Neural cell (in vitro differentiated cells): Measurements from ENCODE around the gene MYL12A. TPM values are rescaled to one million over a fixed set of nuclear protein-coding genes. Genes with fewer than 3 reads are reported as not detected.

Experiments
- H2AFZ ChIP-seq: fragments of 200-600, 300-800 bp; sonication (generic), shearing (Covaris generic); 2 replicates; pipeline ENCODE4 v1.6.0; 2014; ENCODE audit warnings: low read depth, mild to moderate bottlenecking, antibody characterized with exemption, low read length, moderate library complexity
- H3F3A ChIP-seq: fragments of 200-600 bp; shearing (Covaris generic); 2 replicates; pipeline ENCODE4 v1.6.1; 2016; ENCODE audit warnings: mild to moderate bottlenecking, moderate library complexity, mixed read lengths, antibody characterized with exemption, low read length; ENCODE audit not compliant: insufficient read depth, poor library complexity, severe bottlenecking
- H3K27ac ChIP-seq: fragments of 200-600, 300-800 bp; sonication (generic), shearing (Covaris generic); 2 replicates; pipeline ENCODE4 v1.5.1; 2014; ENCODE audit warnings: mild to moderate bottlenecking, low read length, moderate library complexity
- H3K27me3 ChIP-seq: fragments of 300-800, 200-600 bp; sonication (generic), shearing (Covaris generic); 2 replicates; pipeline ENCODE4 v1.6.0; 2014; ENCODE audit warnings: mild to moderate bottlenecking, low read depth, low read length, moderate library complexity; ENCODE audit not compliant: insufficient read depth
- H3K36me3 ChIP-seq: fragments of 300-800, 200-600 bp; sonication (generic), shearing (Covaris generic); 2 replicates; pipeline ENCODE4 v1.5.1; 2014; ENCODE audit warnings: mild to moderate bottlenecking, antibody characterized with exemption, low read length, moderate library complexity; ENCODE audit not compliant: insufficient read depth
- H3K4me2 ChIP-seq: fragments of 300-800, 200-600 bp; sonication (generic), shearing (Covaris generic); 2 replicates; pipeline ENCODE4 v1.6.0; 2014; ENCODE audit warnings: mild to moderate bottlenecking, low read length
- H3K4me3 ChIP-seq: fragments of 300-800, 200-600 bp; sonication (generic), shearing (Covaris generic); 2 replicates; pipeline ENCODE4 v1.5.1; 2014; ENCODE audit warnings: mild to moderate bottlenecking, low read length, moderate library complexity
- H3K79me2 ChIP-seq: fragments of 200-600 bp; shearing (Covaris generic); replicated peaks from 2 replicates; pipeline ENCODE4 v1.6.0; 2014; ENCODE audit warnings: mild to moderate bottlenecking, low read length, moderate library complexity; ENCODE audit not compliant: insufficient read depth
- H3K9ac ChIP-seq: fragments of 300-800, 200-600 bp; sonication (generic), shearing (Covaris generic); 2 replicates; pipeline ENCODE4 v1.6.1; 2016; ENCODE audit warnings: mild to moderate bottlenecking, low read length, mixed read lengths
- H3K9me2 ChIP-seq: fragments of 200-600 bp; shearing (Covaris generic); 2 replicates; pipeline ENCODE4 v1.6.1; 2016; ENCODE audit warnings: mild to moderate bottlenecking, low read length, mixed read lengths; ENCODE audit not compliant: insufficient read depth
- H3K9me3 ChIP-seq: fragments of 200-600, 300-800 bp; sonication (generic), shearing (Covaris generic); 2 replicates; pipeline ENCODE4 v1.6.1; 2016; ENCODE audit warnings: mild to moderate bottlenecking, mixed run types, low read length, moderate library complexity, mixed read lengths
- H4K20me1 ChIP-seq: fragments of 200-600 bp; shearing (Covaris generic); 2 replicates; pipeline ENCODE4 v1.6.1; 2016; ENCODE audit warnings: mild to moderate bottlenecking, mixed run types; ENCODE audit not compliant: insufficient read depth
- EP300 ChIP-seq: fragments of 450-650 bp; conservative IDR thresholded peaks from 2 replicates; pipeline ENCODE4 v1.6.1; 2014; ENCODE audit warnings: antibody characterized with exemption, mild to moderate bottlenecking, moderate library complexity; ENCODE audit not compliant: poor library complexity, severe bottlenecking
- EZH2 ChIP-seq: fragments of 200-600, 300-800 bp; shearing (Covaris generic), sonication (generic); IDR thresholded peaks from 2 replicates; pipeline ENCODE4 v1.6.1; 2014; ENCODE audit warnings: antibody characterized with exemption, low read length, borderline replicate concordance, mild to moderate bottlenecking; ENCODE audit not compliant: insufficient read depth, poor library complexity, severe bottlenecking
- MXI1 ChIP-seq: fragments of 450-650 bp; conservative IDR thresholded peaks from 2 replicates; pipeline ENCODE4 v1.6.1; 2014; ENCODE audit warnings: antibody characterized with exemption, mild to moderate bottlenecking; ENCODE audit not compliant: poor library complexity, severe bottlenecking
- POLR2AphosphoS5 ChIP-seq: IDR thresholded peaks from 2 replicates; pipeline ENCODE4 v1.6.1; 2012
- RAD21 ChIP-seq: fragments of 450-650 bp; conservative IDR thresholded peaks from 2 replicates; pipeline ENCODE4 v1.6.1; 2014; ENCODE audit warnings: antibody characterized with exemption, mild to moderate bottlenecking, moderate library complexity
- REST ChIP-seq: IDR thresholded peaks from 2 replicates; pipeline ENCODE4 v1.6.1; 2012; ENCODE audit warnings: borderline replicate concordance
- SMC3 ChIP-seq: fragments of 450-650 bp; conservative IDR thresholded peaks from 2 replicates; pipeline ENCODE4 v1.6.1; 2014; ENCODE audit warnings: antibody characterized with exemption, mild to moderate bottlenecking, moderate library complexity; ENCODE audit not compliant: poor library complexity
- TAF1 ChIP-seq: IDR thresholded peaks from 2 replicates; pipeline ENCODE4 v1.6.1; 2012; ENCODE audit warnings: low read depth
- polyA plus RNA-seq: library from polyadenylated mRNA; depleted of rRNA; stranded (reverse); fragments of >200 nt; gene quantifications from 2 replicates; pipeline ENCODE4 v1.2.3, GENCODE V29; 2014
- TF ChIP-seq, protein P1 (sequence below): fragments of 450-650 bp; IDR thresholded peaks from 2 replicates; pipeline ENCODE4 v1.5.1; 2014; ENCODE audit warnings: antibody characterized with exemption, mild to moderate bottlenecking, moderate library complexity; ENCODE audit not compliant: poor library complexity, severe bottlenecking

The MYL12A gene
- polyA plus RNA-seq, 1 donor from 2014 or later: 62.7 TPM

- Histone ChIP-seq H3K9ac (peak overlapping the region; percentile 79), H4K20me1 (no peaks in the 10 kb centered on the region), H2AFZ (peak overlapping the region; percentile 85), H3K79me2 (peaks cover 27% of the 10 kb centered on the region), H3K9me3 (no peaks in the 10 kb centered on the region), H3K36me3 (no peaks in the 10 kb centered on the region), H3K4me2 (peak overlapping the region; percentile 98), H3K27me3 (no peaks in the 10 kb centered on the region), H3K27ac (peak overlapping the region; percentile 58), H3K4me3 (peak overlapping the region; percentile 96), H3F3A (no peaks in the 10 kb centered on the region), H3K9me2 (no peaks in the 10 kb centered on the region)
- no peak for TF ChIP-seq SMC3
- TF ChIP-seq MXI1: no peak
- TF ChIP-seq POLR2AphosphoS5: no peak
- no peak for TF ChIP-seq REST
- no peak for TF ChIP-seq RAD21
- TF ChIP-seq EP300: no peak
- TF ChIP-seq TAF1: no peak
- TF ChIP-seq, protein P1, sequence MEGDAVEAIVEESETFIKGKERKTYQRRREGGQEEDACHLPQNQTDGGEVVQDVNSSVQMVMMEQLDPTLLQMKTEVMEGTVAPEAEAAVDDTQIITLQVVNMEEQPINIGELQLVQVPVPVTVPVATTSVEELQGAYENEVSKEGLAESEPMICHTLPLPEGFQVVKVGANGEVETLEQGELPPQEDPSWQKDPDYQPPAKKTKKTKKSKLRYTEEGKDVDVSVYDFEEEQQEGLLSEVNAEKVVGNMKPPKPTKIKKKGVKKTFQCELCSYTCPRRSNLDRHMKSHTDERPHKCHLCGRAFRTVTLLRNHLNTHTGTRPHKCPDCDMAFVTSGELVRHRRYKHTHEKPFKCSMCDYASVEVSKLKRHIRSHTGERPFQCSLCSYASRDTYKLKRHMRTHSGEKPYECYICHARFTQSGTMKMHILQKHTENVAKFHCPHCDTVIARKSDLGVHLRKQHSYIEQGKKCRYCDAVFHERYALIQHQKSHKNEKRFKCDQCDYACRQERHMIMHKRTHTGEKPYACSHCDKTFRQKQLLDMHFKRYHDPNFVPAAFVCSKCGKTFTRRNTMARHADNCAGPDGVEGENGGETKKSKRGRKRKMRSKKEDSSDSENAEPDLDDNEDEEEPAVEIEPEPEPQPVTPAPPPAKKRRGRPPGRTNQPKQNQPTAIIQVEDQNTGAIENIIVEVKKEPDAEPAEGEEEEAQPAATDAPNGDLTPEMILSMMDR: no peak
- no peak for TF ChIP-seq EZH2
Observed at GRCh38 chr18:3248062-3248657, 559 bp downstream of the MYL12A start.

- H3K79me2 ChIP-seq: peaks cover 27% of the 10 kb centered on the region
- H3K27ac ChIP-seq: no peak overlapping the region
- no peaks in the 10 kb centered on the region for H4K20me1 ChIP-seq
- H3K4me3 ChIP-seq: peak overlapping the region; percentile 96
- H3K36me3 ChIP-seq: no peaks in the 10 kb centered on the region
- H3K9me3 ChIP-seq: no peaks in the 10 kb centered on the region
- H3F3A ChIP-seq: no peaks in the 10 kb centered on the region
- H2AFZ ChIP-seq: no peak overlapping the region
- H3K9me2 ChIP-seq: no peaks in the 10 kb centered on the region
- no peak for TF ChIP-seq POLR2AphosphoS5
- TF ChIP-seq REST: no peak
- TF ChIP-seq EZH2: no peak
- no peak for TF ChIP-seq TAF1
- TF ChIP-seq RAD21: no peak
- no peak for TF ChIP-seq EP300
- no peak for TF ChIP-seq MXI1
- TF ChIP-seq, protein P1: no peak
- TF ChIP-seq SMC3: no peak
- H3K27me3 ChIP-seq: no peaks in the 10 kb centered on the region
- peak overlapping the region; percentile 98 for H3K4me2 ChIP-seq
- H3K9ac ChIP-seq: peak overlapping the region; percentile 79
Observed at GRCh38 chr18:3248658-3249359, 1.2 kb downstream of the MYL12A start.
